Right lobe of liver (tissue), 4 donors: Measurements from ENCODE around the gene MEAK7.

Experiments used
- CTCF ChIP-seq, 4 donors: fragments of 200-600 bp in 3 of 4; fragments of 450-650 bp in 1 of 4; IDR thresholded peaks; one replicate each; pipeline versions ENCODE4 v1.5.1 to v1.8.0; 2016 to 2022; ENCODE audit warnings: antibody characterized with exemption in 4 of 4, mild to moderate bottlenecking in 2 of 4
- POLR2A ChIP-seq: fragments of 450-650 bp; IDR thresholded peaks from one replicate; pipeline ENCODE4 v1.6.1; 2017; ENCODE audit warnings: antibody characterized with exemption, mild to moderate bottlenecking
- donor health status: DM: no; HTN: no; CAD: no.
- donor health status: DM: no; HTN: no; CAD: no.
- donor health status: DM: no; HTN: yes; CAD: no.

DNA sequence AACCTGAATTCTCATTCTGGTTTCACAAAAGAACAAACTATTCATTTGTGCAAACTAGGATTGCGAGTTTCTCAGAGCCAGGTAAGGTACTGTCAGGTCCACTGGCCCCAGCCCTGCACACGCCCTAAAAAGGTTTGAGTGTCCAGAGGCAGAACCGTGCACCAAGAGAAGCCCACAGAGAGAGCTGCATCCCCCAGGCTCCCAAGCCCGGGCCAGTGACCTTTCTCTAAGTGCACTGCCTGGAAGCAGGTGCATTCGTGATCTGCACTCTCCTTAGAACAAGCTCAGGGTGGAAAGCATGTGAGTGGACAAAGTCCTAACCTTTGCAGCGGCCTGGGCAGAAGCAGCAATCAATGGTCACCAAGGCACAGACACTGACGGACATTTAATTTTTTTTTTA is 26.8 kb downstream of the MEAK7 start:
- TF ChIP-seq POLR2A: no peak
- TF ChIP-seq CTCF (IDR thresholded peaks at IDR 0.05): no peak
